K562 (cell line): ENCODE data around the gene POLA1. TPM values are rescaled to one million over a fixed set of nuclear protein-coding genes. Genes with fewer than 3 reads are reported as not detected.

ENCODE experiments used
- CHD1 ChIP-seq: fragments of 200-600 bp; sonication (generic); IDR thresholded peaks from one replicate; pipeline ENCODE4 v1.6.1; 2012; ENCODE audit warnings: mild to moderate bottlenecking, moderate library complexity, low read length, inconsistent platforms
- HMG20A ChIP-seq: fragments of 450-650 bp; formaldehyde crosslinking; conservative IDR thresholded peaks from 2 replicates; pipeline ENCODE4 v1.4.0; 2020; ENCODE audit warnings: mild to moderate bottlenecking, mixed read lengths
- HNRNPUL1 ChIP-seq: fragments of 200-400 bp; formaldehyde crosslinking; IDR thresholded peaks from 2 replicates; pipeline ENCODE4 v1.6.1; 2017; ENCODE audit warnings: low read length
- MTA1 ChIP-seq: fragments of 450-650 bp; IDR thresholded peaks from 2 replicates; pipeline ENCODE4 v1.6.1; 2017; ENCODE audit warnings: borderline replicate concordance
- POLR2AphosphoS5 ChIP-seq: IDR thresholded peaks from 2 replicates; pipeline ENCODE4 v1.6.1; 2011; ENCODE audit warnings: mild to moderate bottlenecking, low read depth, low read length, moderate library complexity; ENCODE audit not compliant: control insufficient read depth, insufficient read depth
- REST ChIP-seq, 2 experiments: fragments of 450-650 bp; formaldehyde crosslinking in 1 of 2; IDR thresholded peaks; 2 replicates each; pipeline versions ENCODE4 v1.4.0 to v1.6.1; 2014 to 2020; ENCODE audit warnings: mild to moderate bottlenecking in 2 of 2, borderline replicate concordance in 1 of 2, low read depth in 1 of 2
- SAFB ChIP-seq: fragments of 200-400 bp; formaldehyde crosslinking; IDR thresholded peaks from 2 replicates; pipeline ENCODE4 v1.6.1; 2017; ENCODE audit warnings: low read depth, low read length, borderline replicate concordance
- SMARCA4 ChIP-seq: fragments of 450-650 bp; IDR thresholded peaks from 2 replicates; pipeline ENCODE4 v1.6.1; 2016
- ZNF253 ChIP-seq: fragments of 250-450 bp; sonication (Bioruptor Pico); conservative IDR thresholded peaks from 2 replicates; pipeline ENCODE4 v1.6.1; 2021; ENCODE audit warnings: mild to moderate bottlenecking
- ZNF75A ChIP-seq: fragments of 450-650 bp; formaldehyde crosslinking; IDR thresholded peaks from 2 replicates; pipeline ENCODE4 v1.4.0; 2020; ENCODE audit warnings: mild to moderate bottlenecking
- polyA plus RNA-seq, 8 experiments: library from polyadenylated mRNA; depleted of rRNA in 4 of 8; stranded (reverse) in 5 of 8; unstranded in 3 of 8; fragments of >200 nt; fragmentation: Nextera tagmentation in 2 of 8; fragmentation: Illumina TruSeq in 1 of 8; extraction: Ambion mirVana in 2 of 8; extraction: Trizol in 1 of 8; gene quantifications; 2 replicates each; pipeline versions ENCODE4 v1.2.1 to v1.2.3, GENCODE V29; 2011 to 2014; ENCODE audit warnings: inconsistent platforms in 1 of 8, missing spikeins in 1 of 8
- total RNA-seq, 7 experiments: library from RNA; depleted of rRNA in 6 of 7; stranded (reverse); fragments of >200 nt in 6 of 7; fragmentation: Illumina TruSeq in 2 of 7; extraction: Trizol in 2 of 7; gene quantifications; 2 replicates each; pipeline versions ENCODE4 v1.2.1 to v1.2.3, GENCODE V29; 2011 to 2021; ENCODE audit warnings: low replicate concordance in 1 of 7
- TF ChIP-seq, protein P1 (sequence below), 2 experiments: fragments of 250-450 bp in 1 of 2; fragments of 450-650 bp in 1 of 2; sonication (Bioruptor Pico) in 1 of 2; IDR thresholded peaks; 2 replicates each; pipeline versions ENCODE4 v1.6.1 to v1.8.0; 2016 to 2021; ENCODE audit warnings: mild to moderate bottlenecking in 2 of 2, moderate library complexity in 2 of 2, missing compliant biosample characterization in 1 of 2, missing genetic modification characterization in 1 of 2
- TF ChIP-seq, protein P2 (sequence below): sonication (generic); formaldehyde crosslinking; IDR thresholded peaks from 2 replicates; pipeline ENCODE4 v1.8.0; 2022; ENCODE audit warnings: missing genetic modification reagents, mild to moderate bottlenecking, borderline replicate concordance
- TF ChIP-seq, protein P3 (sequence below): fragments of 450-650 bp; formaldehyde crosslinking; IDR thresholded peaks from 2 replicates; pipeline ENCODE4 v1.4.0; 2020; ENCODE audit warnings: mild to moderate bottlenecking, moderate library complexity
- TF ChIP-seq, protein P4 (sequence below): fragments of 450-650 bp; formaldehyde crosslinking; IDR thresholded peaks from 2 replicates; pipeline ENCODE4 v1.4.0; 2020; ENCODE audit warnings: mild to moderate bottlenecking, moderate library complexity

POLA1 gene
- total and polyA plus RNA-seq, 9 of the 15 experiments (the other 6 are each of a cell fraction or from before 2014, with no cell fraction given): 8.6 to 48.4 (median 27.4) TPM

DNA sequence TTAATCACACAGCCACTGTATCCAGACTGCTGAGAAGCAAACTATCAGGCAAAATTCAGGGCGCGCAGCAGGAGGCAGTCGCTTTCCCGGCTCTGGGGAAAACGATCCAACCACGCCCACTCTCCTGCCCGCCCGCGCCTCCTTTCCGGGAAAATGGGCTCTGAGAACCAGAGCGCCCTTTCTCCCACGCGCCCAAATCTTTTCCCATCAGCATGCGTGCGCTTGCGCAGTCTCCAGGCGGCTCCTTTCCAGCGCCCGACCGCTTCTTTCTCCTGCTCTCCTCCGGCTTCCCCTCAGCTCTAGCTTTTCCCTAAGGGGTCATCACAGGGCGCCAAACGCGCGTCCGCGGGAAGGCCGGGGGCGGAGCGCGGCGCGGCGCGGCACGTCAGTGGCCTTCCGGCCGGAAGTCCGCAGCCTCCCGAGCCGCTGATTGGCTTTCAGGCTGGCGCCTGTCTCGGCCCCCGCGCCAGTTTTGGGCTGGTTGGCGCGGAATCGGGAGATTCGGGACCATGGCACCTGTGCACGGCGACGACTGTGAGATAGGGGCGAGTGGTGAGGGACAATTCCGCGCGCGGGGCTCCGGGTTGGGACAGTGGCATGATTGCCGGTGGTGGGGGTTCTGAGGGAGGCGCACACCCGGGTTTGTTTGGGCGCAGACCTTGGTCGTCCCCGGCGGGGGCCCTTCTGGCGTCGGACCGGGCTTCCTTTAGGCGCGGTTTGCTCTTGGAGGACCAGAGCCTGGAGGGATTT, at the start of gene POLA1 (continued):
- no peak for TF ChIP-seq REST (IDR thresholded peaks at IDR 0.05; ENCODE audit: borderline replicate concordance)
- TF ChIP-seq REST (CRISPR knock-in tag; IDR thresholded peaks at IDR 0.05; ENCODE audit: low read depth): no peak
- no peak for TF ChIP-seq ZNF75A (CRISPR knock-in tag)
- TF ChIP-seq, protein P1, sequence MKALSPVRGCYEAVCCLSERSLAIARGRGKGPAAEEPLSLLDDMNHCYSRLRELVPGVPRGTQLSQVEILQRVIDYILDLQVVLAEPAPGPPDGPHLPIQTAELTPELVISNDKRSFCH (CRISPR knock-in tag; IDR thresholded peaks at IDR 0.05): no peak
- TF ChIP-seq, protein P1 (tag; IDR thresholded peaks at IDR 0.05): no peak
- peak; percentile 73; the same call in 1 of the 2 replicates for TF ChIP-seq POLR2AphosphoS5
- peak; percentile 98 for TF ChIP-seq MTA1
- TF ChIP-seq SAFB: no peak
- TF ChIP-seq, protein P2, sequence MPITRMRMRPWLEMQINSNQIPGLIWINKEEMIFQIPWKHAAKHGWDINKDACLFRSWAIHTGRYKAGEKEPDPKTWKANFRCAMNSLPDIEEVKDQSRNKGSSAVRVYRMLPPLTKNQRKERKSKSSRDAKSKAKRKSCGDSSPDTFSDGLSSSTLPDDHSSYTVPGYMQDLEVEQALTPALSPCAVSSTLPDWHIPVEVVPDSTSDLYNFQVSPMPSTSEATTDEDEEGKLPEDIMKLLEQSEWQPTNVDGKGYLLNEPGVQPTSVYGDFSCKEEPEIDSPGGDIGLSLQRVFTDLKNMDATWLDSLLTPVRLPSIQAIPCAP: no peak
- TF ChIP-seq HMG20A (CRISPR knock-in tag): no peak
- TF ChIP-seq, protein P3, sequence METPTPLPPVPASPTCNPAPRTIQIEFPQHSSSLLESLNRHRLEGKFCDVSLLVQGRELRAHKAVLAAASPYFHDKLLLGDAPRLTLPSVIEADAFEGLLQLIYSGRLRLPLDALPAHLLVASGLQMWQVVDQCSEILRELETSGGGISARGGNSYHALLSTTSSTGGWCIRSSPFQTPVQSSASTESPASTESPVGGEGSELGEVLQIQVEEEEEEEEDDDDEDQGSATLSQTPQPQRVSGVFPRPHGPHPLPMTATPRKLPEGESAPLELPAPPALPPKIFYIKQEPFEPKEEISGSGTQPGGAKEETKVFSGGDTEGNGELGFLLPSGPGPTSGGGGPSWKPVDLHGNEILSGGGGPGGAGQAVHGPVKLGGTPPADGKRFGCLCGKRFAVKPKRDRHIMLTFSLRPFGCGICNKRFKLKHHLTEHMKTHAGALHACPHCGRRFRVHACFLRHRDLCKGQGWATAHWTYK (CRISPR knock-in tag): no peak
- TF ChIP-seq, protein P4, sequence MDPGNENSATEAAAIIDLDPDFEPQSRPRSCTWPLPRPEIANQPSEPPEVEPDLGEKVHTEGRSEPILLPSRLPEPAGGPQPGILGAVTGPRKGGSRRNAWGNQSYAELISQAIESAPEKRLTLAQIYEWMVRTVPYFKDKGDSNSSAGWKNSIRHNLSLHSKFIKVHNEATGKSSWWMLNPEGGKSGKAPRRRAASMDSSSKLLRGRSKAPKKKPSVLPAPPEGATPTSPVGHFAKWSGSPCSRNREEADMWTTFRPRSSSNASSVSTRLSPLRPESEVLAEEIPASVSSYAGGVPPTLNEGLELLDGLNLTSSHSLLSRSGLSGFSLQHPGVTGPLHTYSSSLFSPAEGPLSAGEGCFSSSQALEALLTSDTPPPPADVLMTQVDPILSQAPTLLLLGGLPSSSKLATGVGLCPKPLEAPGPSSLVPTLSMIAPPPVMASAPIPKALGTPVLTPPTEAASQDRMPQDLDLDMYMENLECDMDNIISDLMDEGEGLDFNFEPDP (CRISPR knock-in tag): no peak
- no peak for TF ChIP-seq ZNF253 (CRISPR knock-in tag)
- no peak for TF ChIP-seq HNRNPUL1
- TF ChIP-seq SMARCA4: no peak; the same call in 1 of the 2 replicates
- TF ChIP-seq CHD1: no peak
